GM13977 (cell line): Measurements from ENCODE around the gene SPDYE2B.
"Not testable (repeated sequence)": the region's sequence is repeated elsewhere in the genome, so short reads cannot be mapped to it uniquely, and the experiment has no call there.

Experiments used
- DNase-seq: peaks from one replicate; pipeline ENCODE4 v3.0.0; 2012; ENCODE audit warnings: low spot score
- in situ Hi-C: fragments of 300-500 bp; cut with MboI; formaldehyde crosslinking; loops from one replicate; pipeline ENCODE4 v1.12.0; 2022; ENCODE audit warnings: low sequenced_read_pairs, low pct_unique_long_range_greater_than_20kb, mixed read lengths, inconsistent platforms; ENCODE audit not compliant: unreplicated experiment

The SPDYE2B gene, protein sequence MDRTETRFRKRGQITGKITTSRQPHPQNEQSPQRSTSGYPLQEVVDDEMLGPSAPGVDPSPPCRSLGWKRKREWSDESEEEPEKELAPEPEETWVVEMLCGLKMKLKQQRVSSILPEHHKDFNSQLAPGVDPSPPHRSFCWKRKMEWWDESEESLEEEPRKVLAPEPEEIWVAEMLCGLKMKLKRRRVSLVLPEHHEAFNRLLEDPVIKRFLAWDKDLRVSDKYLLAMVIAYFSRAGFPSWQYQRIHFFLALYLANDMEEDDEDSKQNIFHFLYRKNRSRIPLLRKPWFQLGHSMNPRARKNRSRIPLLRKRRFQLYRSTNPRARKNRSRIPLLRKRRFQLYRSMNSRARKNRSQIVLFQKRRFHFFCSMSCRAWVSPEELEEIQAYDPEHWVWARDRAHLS

DNA sequence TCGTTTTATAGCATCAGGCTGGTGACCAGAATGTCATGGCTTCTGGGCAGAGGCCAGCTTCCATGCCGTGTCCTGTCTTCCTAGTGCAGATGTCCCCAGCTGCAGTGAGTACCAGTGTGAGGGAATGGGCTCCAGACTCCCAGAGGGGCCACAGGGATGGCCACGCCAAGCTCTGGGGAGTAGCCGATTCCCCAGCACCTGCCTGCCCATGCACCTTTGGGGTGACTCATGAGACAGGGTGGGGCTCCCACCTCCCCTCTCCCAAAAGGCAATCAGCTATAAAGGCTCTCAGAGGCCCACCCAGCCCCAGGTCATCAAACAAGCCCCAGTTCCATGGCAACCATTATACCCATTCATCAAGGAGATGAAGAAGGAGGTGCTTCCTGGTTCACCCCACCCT, at the start of gene SPDYE2B:
Gene SPDYE2B (plus strand): TSS at position 396 of the 400 bp plus-strand sequence. CDS start 2,030 bp downstream, outside the sequence.
- in situ Hi-C loops, DNase-seq: not testable (repeated sequence)

DNA sequence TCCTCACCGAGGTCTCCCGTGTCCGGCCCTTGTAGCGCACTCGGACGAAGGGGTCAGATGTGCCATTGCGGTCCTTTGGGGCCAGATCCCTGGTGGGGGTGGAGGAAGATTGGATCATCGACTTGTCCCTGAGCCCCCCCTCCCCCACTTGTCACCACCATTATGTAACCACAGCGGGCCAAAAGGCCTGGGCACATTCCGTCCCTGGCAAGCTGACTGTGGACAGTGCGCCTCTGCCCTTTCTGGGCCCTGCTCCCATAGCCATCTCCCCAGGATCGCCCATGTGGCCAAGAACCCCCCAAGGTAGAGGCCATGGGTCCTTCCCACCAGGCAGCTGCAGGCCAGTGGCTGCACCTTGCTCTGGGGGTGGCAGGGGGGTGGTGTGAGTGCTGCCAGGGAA, 47.8 kb upstream of the SPDYE2B start:
- DNase-seq, in situ Hi-C loops: not testable (repeated sequence)

- in situ Hi-C loops: not testable (repeated sequence)
These were observed 45.5 kb upstream of the SPDYE2B start for GRCh38 chr7:102604431-102605145.

GRCh38 chr7:102606848-102607247, 43.3 kb upstream of the SPDYE2B start:
- in situ Hi-C loops: not testable (repeated sequence)

More at GRCh38 chr7:102604431-102605145, 45.5 kb upstream of the SPDYE2B start:
- not testable (repeated sequence) for DNase-seq

GRCh38 chr7:102609734-102610133, 40.4 kb upstream of the SPDYE2B start:
- DNase-seq, in situ Hi-C loops: not testable (repeated sequence)

More at GRCh38 chr7:102606848-102607247, 43.3 kb upstream of the SPDYE2B start:
- DNase-seq: not testable (repeated sequence)

GRCh38 chr7:102610441-102610840, 39.7 kb upstream of the SPDYE2B start:
- in situ Hi-C loops, DNase-seq: not testable (repeated sequence)

DNA sequence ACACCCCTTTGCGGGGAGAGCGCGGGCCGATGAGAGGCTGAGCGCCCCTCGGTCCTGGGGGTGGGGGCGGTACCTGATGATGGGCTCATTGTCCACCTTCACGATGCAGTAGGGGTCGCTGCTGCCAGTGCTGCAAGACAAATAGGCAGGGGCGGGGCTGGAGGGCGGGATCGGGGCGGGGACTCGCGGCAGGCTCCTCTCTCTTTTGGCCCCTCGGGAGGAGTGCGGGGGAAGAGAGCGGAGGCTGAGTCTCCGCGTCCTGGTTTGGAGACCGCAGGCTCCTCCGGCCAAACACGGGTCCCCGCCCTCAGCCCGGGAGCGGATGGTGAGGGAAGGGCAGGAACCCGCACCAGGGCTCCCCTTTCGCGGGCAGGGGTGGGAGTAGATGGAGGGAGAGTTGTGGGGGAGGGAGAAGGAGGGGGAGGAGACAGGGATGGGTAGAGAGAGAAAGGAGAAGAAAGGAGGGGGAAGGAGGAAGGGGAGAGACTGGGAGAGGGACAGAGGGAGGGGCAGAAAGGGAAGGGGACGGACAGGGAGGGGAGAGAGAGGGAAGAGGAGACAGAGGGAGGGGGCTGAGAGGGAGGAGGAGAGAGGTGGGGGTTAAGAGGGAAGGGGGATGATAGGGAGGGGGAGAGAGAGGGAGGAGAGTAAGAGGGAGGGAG, 39.0 kb upstream of the SPDYE2B start:
- DNase-seq, in situ Hi-C loops: not testable (repeated sequence)

DNA sequence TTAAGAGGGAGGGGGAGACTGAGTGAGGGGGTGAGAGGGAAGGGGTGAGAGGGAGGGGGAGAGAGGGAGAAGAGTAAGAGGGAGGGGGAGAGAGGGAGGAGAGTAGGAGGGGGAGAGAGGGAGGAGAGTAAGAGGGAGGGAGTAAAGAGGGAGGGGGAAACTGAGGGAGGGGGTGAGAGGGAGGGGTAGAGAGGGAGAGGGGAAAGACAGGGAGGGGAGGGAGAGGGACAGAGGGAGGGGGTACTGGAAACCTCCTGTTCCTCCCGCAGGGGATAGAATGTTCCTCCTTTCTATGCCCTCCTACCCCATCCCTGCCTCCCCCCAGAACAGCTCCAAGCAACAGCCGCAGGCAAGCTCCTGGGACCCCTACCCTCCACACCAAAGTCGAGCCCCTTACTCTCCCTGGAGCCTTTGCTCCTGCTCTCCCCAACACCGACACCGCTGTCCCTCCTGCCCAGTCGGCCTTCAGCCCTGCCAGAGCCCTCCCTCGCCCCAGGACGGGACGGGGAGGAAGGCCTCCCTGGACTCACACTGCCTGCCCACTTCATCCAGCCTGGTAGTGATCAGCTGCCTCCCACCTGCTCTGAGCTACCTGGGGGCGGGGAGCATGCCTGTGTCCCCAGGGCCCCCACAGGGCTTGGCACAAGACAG, 38.3 kb upstream of the SPDYE2B start:
- DNase-seq, in situ Hi-C loops: not testable (repeated sequence)

DNA sequence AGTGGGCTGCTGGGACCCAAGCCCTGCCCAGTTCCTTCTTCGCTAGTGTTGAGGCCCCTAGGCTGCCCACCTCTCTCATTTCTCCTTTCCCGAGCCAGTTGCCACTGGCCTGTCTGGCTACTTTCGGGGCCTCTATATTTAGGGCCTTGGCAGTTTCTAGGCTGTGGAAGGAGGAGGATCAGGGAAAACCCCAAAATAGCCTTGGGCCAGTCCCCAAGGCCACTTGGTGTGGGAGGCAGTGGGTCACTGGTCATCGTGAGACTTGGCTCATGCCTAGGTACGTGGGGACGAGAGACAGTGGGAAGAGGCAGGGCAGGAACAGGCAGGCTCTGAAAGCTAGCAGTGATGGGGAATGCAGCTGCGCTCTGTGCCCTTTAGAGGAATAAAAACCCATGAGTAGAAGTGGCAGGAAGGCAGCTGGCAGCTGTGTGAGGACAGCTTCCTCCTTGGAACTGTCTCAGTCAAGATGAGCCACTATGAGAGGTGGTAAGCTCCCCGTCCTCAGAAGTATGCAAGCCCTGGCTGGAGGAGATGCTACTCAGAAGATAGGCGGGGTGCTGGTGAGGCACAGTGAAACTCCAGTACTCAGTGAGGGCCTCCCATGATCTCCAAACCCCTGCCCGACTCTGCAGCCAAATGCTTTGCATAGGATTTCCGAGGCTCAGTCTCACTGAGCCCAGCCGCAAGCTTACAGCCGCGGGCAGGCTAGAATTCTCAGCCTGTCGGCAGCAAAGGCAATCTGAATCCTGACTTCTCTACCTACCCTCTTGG, 36.4 kb upstream of the SPDYE2B start:
- in situ Hi-C loops, DNase-seq: not testable (repeated sequence)

GRCh38 chr7:102614346-102614697, 35.8 kb upstream of the SPDYE2B start:
- DNase-seq, in situ Hi-C loops: not testable (repeated sequence)

DNA sequence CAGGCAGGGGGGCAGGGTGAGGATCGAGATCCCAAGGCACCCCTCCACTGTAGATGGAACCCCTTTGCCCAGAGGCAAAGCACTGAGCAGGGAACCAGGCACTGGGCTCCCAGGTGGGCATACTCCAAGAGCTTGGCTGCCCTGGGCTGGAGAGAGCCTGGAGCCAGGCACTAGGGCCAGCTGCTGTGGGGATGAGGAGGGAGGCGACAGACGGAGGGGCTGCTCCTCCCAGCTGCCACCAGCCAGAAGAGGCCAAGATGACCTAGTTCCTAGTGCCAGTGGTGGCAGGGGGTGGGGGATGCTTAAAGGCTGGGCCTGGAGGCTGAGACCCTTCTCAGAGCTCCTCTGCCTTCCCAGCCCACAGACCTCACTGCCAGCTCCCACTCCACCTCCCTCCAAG, 35.2 kb upstream of the SPDYE2B start:
- in situ Hi-C loops, DNase-seq: not testable (repeated sequence)

GRCh38 chr7:102615930-102616329, 34.2 kb upstream of the SPDYE2B start:
- DNase-seq, in situ Hi-C loops: not testable (repeated sequence)

- in situ Hi-C loops, DNase-seq: not testable (repeated sequence)
These were observed 33.5 kb upstream of the SPDYE2B start, which contains the start of gene RASA4 for GRCh38 chr7:102616507-102617125. Gene RASA4, minus strand, starts transcription at chr7:102616756. Its CDS starts 67 bp downstream, at chr7:102616689.

DNA sequence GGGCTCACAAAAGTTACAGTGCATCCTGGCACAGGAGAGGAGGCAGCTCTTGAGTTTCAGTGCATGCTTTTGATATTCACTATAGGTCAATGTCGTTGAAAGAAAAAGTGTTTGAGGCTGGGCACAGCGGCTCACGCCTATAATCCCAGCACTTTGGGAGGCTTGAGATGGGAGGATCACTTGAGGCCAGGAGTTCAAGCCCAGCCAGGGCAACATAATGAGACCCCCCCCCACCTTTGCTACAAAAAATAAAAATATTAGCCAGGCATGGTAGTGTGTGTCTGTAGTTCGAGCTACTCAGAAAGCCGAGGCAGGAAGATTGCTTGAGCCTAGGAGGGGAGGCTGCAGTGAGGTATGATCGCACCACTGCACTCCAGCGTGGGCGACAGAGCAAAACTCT, 32.0 kb upstream of the SPDYE2B start:
- DNase-seq, in situ Hi-C loops: not testable (repeated sequence)

DNA sequence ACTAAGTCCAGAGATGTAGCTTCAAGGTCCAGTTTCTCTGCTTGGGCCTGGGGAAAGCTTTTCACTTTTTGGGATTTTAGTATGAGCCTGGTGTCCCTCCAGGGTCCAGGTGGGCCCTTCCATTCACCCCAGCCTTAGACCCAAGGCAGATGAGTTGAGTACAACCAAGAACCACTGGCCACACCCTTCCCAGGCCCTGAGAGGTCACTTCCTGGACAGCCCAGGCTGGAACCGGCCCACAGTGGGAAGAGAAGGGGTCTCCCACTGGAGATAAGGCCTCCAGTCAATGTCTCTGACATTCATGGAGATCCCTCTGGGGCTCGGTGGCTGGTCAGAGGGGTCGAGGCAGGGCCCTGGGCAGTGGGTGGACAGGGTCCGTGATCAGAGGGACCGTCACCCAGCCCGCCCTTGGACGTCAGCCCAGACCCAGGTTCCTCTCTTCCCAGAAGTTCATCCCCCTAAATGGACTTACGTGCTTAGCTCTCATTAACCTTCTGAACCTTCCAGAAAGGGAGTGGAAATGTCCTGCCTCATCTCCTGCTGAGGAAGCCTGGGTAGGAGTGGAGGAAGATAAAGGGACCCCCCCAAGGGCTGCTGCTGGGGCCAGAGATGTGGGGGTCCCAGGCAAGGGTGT, 22.7 kb upstream of the SPDYE2B start:
- in situ Hi-C loops: not testable (repeated sequence)

GRCh38 chr7:102630622-102631021, 19.5 kb upstream of the SPDYE2B start:
- DNase-seq, in situ Hi-C loops: not testable (repeated sequence)

More for the DNA sequence above, 22.7 kb upstream of the SPDYE2B start:
- DNase-seq: not testable (repeated sequence)
